Fibroblast of skin of left biceps (primary cell): ENCODE measurements around the gene MIEF2.
"Not testable (repeated sequence)": the region's sequence is repeated elsewhere in the genome, so short reads cannot be mapped to it uniquely, and the experiment has no call there.

Experiments used
- DNase-seq, 2 experiments: peaks; one replicate each; pipeline ENCODE4 v3.0.0-alpha.2; 2013; ENCODE audit warnings: low read depth in 2 of 2

The MIEF2 gene

GRCh38 chr17:18260332-18261145, at the start of gene MIEF2:
Gene MIEF2, plus strand, starts transcription at chr17:18260662. Its CDS starts 2,059 bp downstream, at chr17:18262721.
- peak; percentile 74 to 77 for DNase-seq

- no peak for DNase-seq
Measured at GRCh38 chr17:18213666-18214270, 46.7 kb upstream of the MIEF2 start.

- not testable (repeated sequence) for DNase-seq
Measured at GRCh38 chr17:18216906-18217305, 43.6 kb upstream of the MIEF2 start.

GRCh38 chr17:18217412-18218015, 42.9 kb upstream of the MIEF2 start:
- DNase-seq: no peak

- DNase-seq: no peak
Measured at GRCh38 chr17:18218756-18219415, 41.6 kb upstream of the MIEF2 start.

GRCh38 chr17:18224053-18224386, 36.4 kb upstream of the MIEF2 start:
- DNase-seq: no peak

GRCh38 chr17:18224387-18225120, 35.9 kb upstream of the MIEF2 start:
- DNase-seq: no peak

- peak; percentile 89 to 92 for DNase-seq
Measured at GRCh38 chr17:18225121-18225641, 35.3 kb upstream of the MIEF2 start, which contains the start of gene LLGL1. Gene LLGL1, plus strand, starts transcription at chr17:18225635. Its CDS starts 48 bp downstream, at chr17:18225683.

GRCh38 chr17:18225642-18226283, 34.7 kb upstream of the MIEF2 start:
- DNase-seq: no peak

- no peak for DNase-seq
Measured at GRCh38 chr17:18226284-18226945, 34.0 kb upstream of the MIEF2 start.

- no peak for DNase-seq
Measured at GRCh38 chr17:18227635-18228034, 32.8 kb upstream of the MIEF2 start.

GRCh38 chr17:18228176-18228682, 32.2 kb upstream of the MIEF2 start:
- DNase-seq: no peak

GRCh38 chr17:18229254-18229653, 31.2 kb upstream of the MIEF2 start:
- no peak for DNase-seq

GRCh38 chr17:18229771-18230170, 30.7 kb upstream of the MIEF2 start:
- DNase-seq: no peak

GRCh38 chr17:18230288-18231141, 29.9 kb upstream of the MIEF2 start:
- DNase-seq: no peak

- DNase-seq: no peak
Measured at GRCh38 chr17:18231164-18231563, 29.3 kb upstream of the MIEF2 start.

- DNase-seq: no peak
Measured at GRCh38 chr17:18233803-18234518, 26.5 kb upstream of the MIEF2 start.

- DNase-seq: no peak
Measured at GRCh38 chr17:18234853-18235380, 25.5 kb upstream of the MIEF2 start.
